ENCODE data around the gene PCDH17. TPM values are rescaled to one million over a fixed set of nuclear protein-coding genes. Genes with fewer than 3 reads are reported as not detected.

The PCDH17 gene
- total and polyA plus RNA-seq, 9 of the 15 experiments (the other 6 are each of a cell fraction or from before 2014, with no cell fraction given): not detected

- no peak for FAIRE-seq
- in situ Hi-C loops (cut with MboI) (no loop called here), intact Hi-C loops (cut with micrococcal nuclease) (no loop called here)
- POLR2A ChIA-PET: no interaction called here
- Histone ChIP-seq H3K9me1 (ENCODE audit: control insufficient read depth, insufficient read depth, low read length) (no peaks in the 10 kb centered on the region), H3K36me3 (ENCODE audit: control insufficient read depth, insufficient read depth, low read length) (no peaks in the 10 kb centered on the region), H3K27ac (ENCODE audit: extremely low read depth, low read depth, low read length) (no peak overlapping the region), H3K27me3 (ENCODE audit: control insufficient read depth in 2 of 2, insufficient read depth in 2 of 2, low read length in 2 of 2) (no peaks in the 10 kb centered on the region), H3K79me2 (ENCODE audit: control insufficient read depth, insufficient read depth, low read length) (no peaks in the 10 kb centered on the region), H2AFZ (ENCODE audit: low read depth, low read length) (no peak overlapping the region), H3K9me3 (replicated peaks; ENCODE audit: control insufficient read depth, insufficient read depth, low read depth, low read length) (no peaks in the 10 kb centered on the region), H4K20me1 (replicated peaks; ENCODE audit: control insufficient read depth, insufficient read depth, low read length) (no peaks in the 10 kb centered on the region), H3K4me3 (no peak overlapping the region), H3K4me2 (ENCODE audit: insufficient read depth, low read length) (no peak overlapping the region), H3K4me1 (replicated peaks in 1 of 2; ENCODE audit: control insufficient read depth in 2 of 2, insufficient read depth in 2 of 2, low read length in 2 of 2) (no peaks in the 10 kb centered on the region), H3K9ac (ENCODE audit: insufficient read depth in 1 of 2, low read depth in 2 of 2, low read length in 2 of 2) (no peak overlapping the region)
- CTCF ChIA-PET (ENCODE audit: low intra/inter-chr PET ratio): no interaction called here
- BruUV-seq (replicated peaks): no TSS peak
- TF ChIP-seq MYNN (IDR thresholded peaks at IDR 0.05) (no peak), MYNN (CRISPR knock-in tag; IDR thresholded peaks at IDR 0.05) (no peak), SREBF2 (CRISPR knock-in tag; IDR thresholded peaks at IDR 0.05) (no peak), E2F1 (CRISPR knock-in tag; IDR thresholded peaks at IDR 0.05) (no peak), UBTF (IDR thresholded peaks at IDR 0.05; ENCODE audit: borderline replicate concordance in 1 of 2, low read depth in 2 of 2, low read length in 2 of 2) (no peak)
- no peak for DNase-seq (ENCODE audit: extremely low read depth in 1 of 4, low spot score in 3 of 4)
- 0% methylated on average over 3 of the region's 4 CpGs for WGBS (ENCODE audit: insufficient coverage, low coverage, missing lambda C conversion rate)
- no peak for ATAC-seq
These were observed 50.7 kb downstream of the PCDH17 start for GRCh38 chr13:57682128-57682716.
